PC-9 (cell line): ENCODE results near the gene CLEC16A. TPM values are rescaled to one million over a fixed set of nuclear protein-coding genes. Genes with fewer than 3 reads are reported as not detected.

Experiments used
- BruUV-seq: library from RNA; stranded (reverse); fragments of 400-500 nt; replicated peaks from 2 replicates; lab custom pipeline; 2021; lab: Mats Ljungman, UMichigan
- CTCF ChIA-PET: fragments of 300-600 bp; sonication (Branson Sonifier 250); formaldehyde crosslinking; loops from one replicate; lab custom pipeline; 2022; ENCODE audit warnings: antibody characterized with exemption; lab: Charles Lee
- POLR2A ChIA-PET: fragments of 300-600 bp; sonication (Branson Sonifier 250); formaldehyde crosslinking; loops from one replicate; lab custom pipeline; 2022; ENCODE audit warnings: antibody characterized with exemption; ENCODE audit not compliant: unreplicated experiment; lab: Charles Lee
- DNase-seq, 2 experiments: peaks; one replicate each; pipeline versions ENCODE4 v3.0.0 to v3.0.0-alpha.2; 2015 to 2022; ENCODE audit warnings: mixed read lengths in 1 of 2
- H2AFZ ChIP-seq: fragments of 200-600 bp; sonication (generic); 2 replicates; pipeline ENCODE4 v1.8.1; 2017; ENCODE audit warnings: antibody characterized with exemption
- H3F3A ChIP-seq: fragments of 200-600 bp; sonication (generic); 2 replicates; pipeline ENCODE4 v1.8.1; 2017; ENCODE audit warnings: antibody characterized with exemption, mild to moderate bottlenecking, low read depth; ENCODE audit not compliant: insufficient read depth
- H3K27ac ChIP-seq: fragments of 200-600 bp; sonication (generic); 2 replicates; pipeline ENCODE4 v1.6.1; 2016; ENCODE audit warnings: mixed run types
- H3K27me3 ChIP-seq: fragments of 200-600 bp; sonication (generic); 2 replicates; pipeline ENCODE4 v1.6.1; 2016; ENCODE audit warnings: low read depth, mixed run types; ENCODE audit not compliant: insufficient read depth
- H3K36me3 ChIP-seq: fragments of 200-600 bp; sonication (generic); 2 replicates; pipeline ENCODE4 v1.6.1; 2016; ENCODE audit warnings: low read depth, mixed run types
- H3K4me1 ChIP-seq: fragments of 200-600 bp; sonication (generic); replicated peaks from 2 replicates; pipeline ENCODE4 v1.6.1; 2016; ENCODE audit warnings: mixed run types; ENCODE audit not compliant: insufficient read depth
- H3K4me2 ChIP-seq: fragments of 200-600 bp; sonication (generic); 2 replicates; pipeline ENCODE4 v1.6.1; 2017; ENCODE audit warnings: mixed run types
- H3K4me3 ChIP-seq: fragments of 200-600 bp; sonication (generic); 2 replicates; pipeline ENCODE4 v1.6.1; 2016; ENCODE audit warnings: mixed run types
- H3K79me2 ChIP-seq: fragments of 200-600 bp; sonication (generic); 2 replicates; pipeline ENCODE4 v1.6.1; 2017; ENCODE audit warnings: low read depth, mixed run types
- H3K9me2 ChIP-seq: fragments of 200-600 bp; sonication (generic); 2 replicates; pipeline ENCODE4 v1.8.1; 2017; ENCODE audit warnings: mild to moderate bottlenecking; ENCODE audit not compliant: insufficient read depth
- H3K9me3 ChIP-seq: fragments of 200-600 bp; sonication (generic); 2 replicates; pipeline ENCODE4 v1.8.1; 2016; ENCODE audit warnings: low read depth; ENCODE audit not compliant: insufficient read depth
- H4K20me1 ChIP-seq: fragments of 200-600 bp; sonication (generic); 2 replicates; pipeline ENCODE4 v1.8.1; 2017; ENCODE audit not compliant: insufficient read depth
- EZH2 ChIP-seq: fragments of 200-600 bp; sonication (generic); IDR thresholded peaks from 2 replicates; pipeline ENCODE4 v1.8.0; 2017; ENCODE audit warnings: antibody characterized with exemption, low read depth
- intact Hi-C: fragments of 100-400 bp; cut with micrococcal nuclease; formaldehyde crosslinking; loops from one replicate; pipeline ENCODE4 v1.10.0; 2022; ENCODE audit not compliant: unreplicated experiment
- total RNA-seq: library from RNA; stranded (reverse); gene quantifications from 2 replicates; pipeline ENCODE4 v1.2.3, GENCODE V29; 2021
- TF ChIP-seq, protein P1 (sequence below): fragments of 200-600 bp; sonication (generic); conservative IDR thresholded peaks from 2 replicates; pipeline ENCODE4 v1.6.1; 2017; ENCODE audit warnings: mixed run types, antibody characterized with exemption, mild to moderate bottlenecking, moderate library complexity

CLEC16A gene
- total RNA-seq, 1 experiment from 2014 or later, result 34.9 TPM

GRCh38 chr16:11229432-11229831, 285.1 kb downstream of the CLEC16A start:
- Histone ChIP-seq H3K4me2 (no peak overlapping the region), H4K20me1 (no peaks in the 10 kb centered on the region), H3K27ac (no peak overlapping the region), H3K36me3 (no peaks in the 10 kb centered on the region), H3F3A (peaks cover 7% of the 10 kb centered on the region; the same call in 1 of the 2 replicates), H3K79me2 (no peaks in the 10 kb centered on the region), H3K9me3 (no peaks in the 10 kb centered on the region), H3K4me1 (no peaks in the 10 kb centered on the region), H3K4me3 (no peak overlapping the region), H2AFZ (no peak overlapping the region), H3K27me3 (no peaks in the 10 kb centered on the region), H3K9me2 (no peaks in the 10 kb centered on the region)
- ChIA-PET POLR2A (interaction anchor here (0.7 kb wide), 1 partner anchor 95 kb away, joined by 7 read pairs; no protein-coding TSS in a partner anchor), CTCF (interaction anchor here (0.6 kb wide), 1 partner anchor 31 kb away, joined by 3 read pairs; no protein-coding TSS in a partner anchor)
- intact Hi-C loops, result no loop called here
- DNase-seq, result no peak
- BruUV-seq, result no TSS peak
- TF ChIP-seq, protein P1, sequence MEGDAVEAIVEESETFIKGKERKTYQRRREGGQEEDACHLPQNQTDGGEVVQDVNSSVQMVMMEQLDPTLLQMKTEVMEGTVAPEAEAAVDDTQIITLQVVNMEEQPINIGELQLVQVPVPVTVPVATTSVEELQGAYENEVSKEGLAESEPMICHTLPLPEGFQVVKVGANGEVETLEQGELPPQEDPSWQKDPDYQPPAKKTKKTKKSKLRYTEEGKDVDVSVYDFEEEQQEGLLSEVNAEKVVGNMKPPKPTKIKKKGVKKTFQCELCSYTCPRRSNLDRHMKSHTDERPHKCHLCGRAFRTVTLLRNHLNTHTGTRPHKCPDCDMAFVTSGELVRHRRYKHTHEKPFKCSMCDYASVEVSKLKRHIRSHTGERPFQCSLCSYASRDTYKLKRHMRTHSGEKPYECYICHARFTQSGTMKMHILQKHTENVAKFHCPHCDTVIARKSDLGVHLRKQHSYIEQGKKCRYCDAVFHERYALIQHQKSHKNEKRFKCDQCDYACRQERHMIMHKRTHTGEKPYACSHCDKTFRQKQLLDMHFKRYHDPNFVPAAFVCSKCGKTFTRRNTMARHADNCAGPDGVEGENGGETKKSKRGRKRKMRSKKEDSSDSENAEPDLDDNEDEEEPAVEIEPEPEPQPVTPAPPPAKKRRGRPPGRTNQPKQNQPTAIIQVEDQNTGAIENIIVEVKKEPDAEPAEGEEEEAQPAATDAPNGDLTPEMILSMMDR, result no peak
- no peak for TF ChIP-seq EZH2

GRCh38 chr16:11229906-11230305, 285.5 kb downstream of the CLEC16A start:
- DNase-seq, result peak; percentile 63 to 65
- Histone ChIP-seq H3K27ac (no peak overlapping the region), H3K27me3 (no peaks in the 10 kb centered on the region), H2AFZ (no peak overlapping the region), H3K4me3 (no peak overlapping the region), H3K36me3 (no peaks in the 10 kb centered on the region), H3K9me3 (no peaks in the 10 kb centered on the region), H3K79me2 (no peaks in the 10 kb centered on the region), H3F3A (peaks cover 7% of the 10 kb centered on the region; the same call in 1 of the 2 replicates), H3K4me1 (no peaks in the 10 kb centered on the region), H3K4me2 (no peak overlapping the region), H4K20me1 (no peaks in the 10 kb centered on the region), H3K9me2 (no peaks in the 10 kb centered on the region)
- intact Hi-C loops, result no loop called here
- CTCF ChIA-PET, result no interaction called here
- POLR2A ChIA-PET, result interaction anchor here (0.7 kb wide), 1 partner anchor 96 kb away, joined by 7 read pairs; no protein-coding TSS in a partner anchor
- no TSS peak for BruUV-seq
- TF ChIP-seq EZH2, result no peak
- TF ChIP-seq, protein P1, result no peak

DNA sequence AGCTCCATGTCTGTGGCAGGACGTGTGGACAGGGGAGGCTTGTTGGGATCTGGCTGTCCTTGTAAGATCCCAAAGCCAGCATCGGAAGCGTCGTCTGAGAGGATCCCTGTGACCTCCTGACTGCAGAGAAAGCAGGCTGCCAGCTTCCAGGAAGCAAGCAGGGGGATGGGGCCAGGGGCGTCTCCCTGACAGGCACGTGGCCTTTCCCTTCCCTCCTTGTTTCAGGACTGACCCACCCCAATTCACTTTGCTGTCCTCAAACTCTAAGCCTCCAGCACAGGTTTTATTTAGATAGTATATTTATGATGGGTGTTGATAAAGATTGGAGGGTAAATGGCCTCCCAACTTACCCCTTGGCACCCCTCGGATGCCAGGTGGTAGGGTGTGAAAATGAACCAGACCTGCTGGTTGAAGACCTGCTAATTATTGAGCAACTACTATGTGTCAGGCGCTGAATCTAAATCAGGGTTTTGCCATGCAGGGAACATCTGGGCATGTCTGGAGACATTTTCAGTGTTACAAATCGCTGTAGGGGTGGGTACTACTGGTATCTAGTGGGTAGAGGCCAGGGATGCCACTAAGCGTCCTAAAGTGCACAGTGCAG, 287.1 kb downstream of the CLEC16A start:
- H3K9me2 ChIP-seq, result no peaks in the 10 kb centered on the region
- H3F3A ChIP-seq, result peaks cover 7% of the 10 kb centered on the region; the same call in 1 of the 2 replicates
- TF ChIP-seq, protein P1, result no peak
- no peak for TF ChIP-seq EZH2
- H3K4me2 ChIP-seq, result no peak overlapping the region
- H3K27ac ChIP-seq, result no peak overlapping the region
- BruUV-seq, result no TSS peak
- no peaks in the 10 kb centered on the region for H3K4me1 ChIP-seq
- ChIA-PET CTCF (no interaction called here), POLR2A (no interaction called here)
- no peaks in the 10 kb centered on the region for H3K9me3 ChIP-seq
- no peaks in the 10 kb centered on the region for H3K27me3 ChIP-seq
- no peak overlapping the region for H3K4me3 ChIP-seq
- no peaks in the 10 kb centered on the region for H3K36me3 ChIP-seq
- no peak for DNase-seq
- no peaks in the 10 kb centered on the region for H3K79me2 ChIP-seq
- no peak overlapping the region for H2AFZ ChIP-seq
- H4K20me1 ChIP-seq, result no peaks in the 10 kb centered on the region
- intact Hi-C loops, result no loop called here

Other genes with a start within 250 kb of the CLEC16A start
- 1.5 TPM in 1 of 2 replicates, not detected in the other for gene TEKT5, start 249.6 kb upstream of the CLEC16A start, total RNA-seq
- 21.0 and 28.9 TPM in 2 replicates for gene NUBP1, start 200.7 kb upstream of the CLEC16A start, total RNA-seq
- gene TVP23A, start 125.8 kb upstream of the CLEC16A start, total RNA-seq, result not detected in 2 replicates
- gene CIITA, start 67.4 kb upstream of the CLEC16A start, total RNA-seq, result 1.2 and 1.7 TPM in 2 replicates
- 33.1 and 42.4 TPM in 2 replicates for gene DEXI, start 2.1 kb upstream of the CLEC16A start, total RNA-seq